ENCODE measurements around the gene RNF224.
A peak's percentile ranks its signal among the peaks of the same experiment; 100 is the strongest.

RNF224 gene

GRCh38 chr9:137273611-137274320 lies 46.5 kb downstream of the RNF224 start:
- no peak for DNase-seq (ENCODE audit: low read depth)

- DNase-seq (ENCODE audit: low read depth), result no peak
Observed at GRCh38 chr9:137275203-137275587, 47.9 kb downstream of the RNF224 start.

DNA sequence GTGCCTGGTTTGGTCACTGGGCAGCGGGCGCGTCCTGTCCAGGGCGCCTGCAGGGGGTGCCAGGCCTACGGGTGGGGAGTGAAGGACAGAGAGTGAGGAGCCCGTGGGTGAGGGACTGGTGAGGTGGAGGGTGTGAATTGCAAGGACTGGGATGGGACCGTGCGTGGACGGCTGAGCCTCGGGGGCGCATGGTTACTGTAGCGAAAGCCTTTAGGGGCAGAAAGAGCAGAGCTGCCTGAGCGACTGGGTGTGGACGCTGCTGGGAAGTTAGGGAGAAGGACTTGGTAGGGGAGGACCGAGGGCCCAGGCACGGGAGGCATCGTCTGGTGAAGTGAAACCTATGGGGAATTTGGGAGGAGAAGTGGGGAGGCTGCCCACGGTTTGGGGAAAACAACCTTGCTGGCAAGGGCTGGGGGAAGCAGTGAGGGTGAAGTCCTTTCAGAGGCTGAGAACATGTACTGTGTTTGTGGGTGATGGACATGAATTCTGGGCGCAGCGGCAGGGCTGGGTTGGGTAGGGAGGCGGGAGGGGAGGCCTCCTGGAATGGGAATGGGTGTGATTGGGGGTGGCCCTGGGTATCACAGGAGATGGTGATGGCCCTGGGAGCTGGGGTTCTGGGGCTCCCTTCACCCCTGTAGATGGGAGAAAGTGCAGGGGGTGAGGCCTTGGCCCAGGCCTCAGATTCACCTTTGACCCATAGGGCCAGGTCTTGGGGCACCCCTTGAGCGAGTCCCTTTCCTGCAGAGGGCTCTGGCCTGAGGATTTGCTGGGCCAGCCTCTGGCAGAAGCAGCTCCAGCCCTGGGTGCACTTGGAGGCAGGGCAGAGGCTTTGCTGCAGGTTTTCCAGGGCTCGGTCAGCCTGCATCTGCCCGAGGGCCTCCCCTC lies 48.5 kb downstream of the RNF224 start:
- no peak for DNase-seq (ENCODE audit: low read depth)

DNA sequence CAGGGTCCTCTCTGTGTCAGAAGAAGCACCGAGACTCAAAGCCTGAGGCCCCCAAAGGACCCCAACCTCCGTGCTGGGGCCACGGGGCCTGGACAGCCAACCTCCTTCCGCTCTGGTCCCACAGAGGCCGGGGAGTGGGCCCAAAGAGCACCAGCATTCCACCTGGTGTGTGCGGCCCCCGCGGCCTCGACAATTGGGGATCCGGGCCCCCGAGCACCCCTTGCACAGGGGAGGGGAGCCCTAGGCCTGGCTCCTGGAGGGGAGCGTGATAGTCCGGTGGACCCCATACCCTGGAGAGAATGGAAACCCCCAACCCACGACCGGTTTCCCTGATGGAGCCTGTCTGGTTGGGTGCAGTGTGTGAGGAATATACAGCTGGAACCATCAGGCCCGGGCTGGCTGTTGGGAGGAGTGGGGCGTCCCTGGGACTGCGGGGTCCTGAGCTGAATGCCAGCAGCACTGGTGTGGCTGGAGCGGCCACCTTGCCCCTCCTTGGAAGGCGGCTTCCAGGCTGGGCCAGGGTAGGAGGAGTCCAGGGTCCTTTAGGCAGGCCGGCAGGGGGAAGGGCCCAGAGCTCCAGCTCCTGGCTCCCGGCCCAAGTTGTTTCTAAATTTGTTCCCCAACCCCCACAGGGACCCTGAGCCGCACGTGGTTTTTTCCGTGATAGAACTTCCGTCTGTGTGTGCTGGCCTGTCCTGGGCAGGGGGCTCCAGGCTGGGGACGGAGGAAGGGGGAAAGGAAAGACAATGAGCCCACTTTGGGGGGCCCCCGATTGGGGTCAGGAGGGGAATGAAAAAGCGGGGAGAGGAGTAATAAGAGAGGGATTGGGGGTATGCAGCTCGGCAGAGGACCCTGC lies 49.4 kb downstream of the RNF224 start:
- DNase-seq (ENCODE audit: low read depth), result no peak

DNA sequence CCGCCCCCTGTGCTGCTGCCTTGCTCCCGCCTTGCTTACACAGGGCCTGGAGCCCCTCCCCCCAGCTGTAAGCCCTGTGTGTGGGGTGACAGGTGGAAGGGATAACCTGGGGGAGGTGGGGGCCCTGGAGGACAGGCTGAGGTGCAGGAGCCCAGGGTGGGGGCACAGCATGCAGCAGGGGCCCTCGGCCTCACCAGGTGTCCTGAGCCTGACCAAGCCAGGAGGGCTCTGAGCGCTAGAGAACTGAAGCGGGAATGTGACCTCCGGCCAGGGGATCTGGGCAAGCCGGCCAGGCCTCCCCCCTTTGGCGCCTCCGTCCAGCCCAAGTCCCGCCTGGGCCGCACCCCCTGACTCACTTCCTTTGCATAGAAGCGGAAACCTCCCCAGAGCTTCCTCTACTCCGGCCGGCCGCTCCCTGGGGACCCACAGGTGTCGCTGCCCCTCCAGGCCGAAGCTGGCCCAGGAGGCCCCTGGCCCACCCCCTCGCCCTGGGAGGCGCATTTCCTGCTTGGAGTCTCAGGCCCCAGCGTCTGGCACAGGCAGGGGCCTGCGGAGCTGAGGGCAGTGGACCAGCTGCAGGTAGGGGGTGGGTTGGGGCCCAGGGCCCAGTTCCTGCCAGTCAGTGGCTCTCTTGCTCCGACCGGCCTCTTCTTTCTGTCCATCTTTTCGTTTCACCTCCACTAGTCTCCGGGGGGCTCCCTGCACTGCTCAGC lies 50.2 kb downstream of the RNF224 start, which contains the start of gene TOR4A:
TSS of gene TOR4A (plus strand) at position 398 of the 713 bp plus-strand sequence. CDS start 964 bp downstream, outside the sequence.
- DNase-seq (ENCODE audit: low read depth), result peak; percentile 77

- no peak for DNase-seq (ENCODE audit: low read depth)
Observed at GRCh38 chr9:137278061-137278701, 50.9 kb downstream of the RNF224 start.

Measured in amniotic epithelial cell (primary cell).